Neutrophil (primary cell): ENCODE results near the gene RIPK3.

Experiments used
- H3K27ac ChIP-seq: fragments of 200-600 bp; sonication (generic); 2 replicates; pipeline ENCODE4 v1.5.1; 2016; ENCODE audit warnings: mild to moderate bottlenecking, moderate library complexity
- H3K27me3 ChIP-seq: fragments of 200-600 bp; sonication (generic); 2 replicates; pipeline ENCODE4 v1.6.0; 2016; ENCODE audit warnings: mild to moderate bottlenecking
- H3K36me3 ChIP-seq: fragments of 200-600 bp; sonication (generic); 2 replicates; pipeline ENCODE4 v1.5.1; 2017
- H3K4me1 ChIP-seq, 2 experiments: fragments of 200-600 bp in 1 of 2; sonication (generic) in 1 of 2; 1 replicate in 1 of 2; 2 replicates in 1 of 2; pipeline versions ENCODE4 v1.5.1 to v1.6.1; 2013 to 2016; ENCODE audit warnings: low read depth in 1 of 2, low read length in 1 of 2, mild to moderate bottlenecking in 1 of 2, moderate library complexity in 1 of 2; ENCODE audit not compliant: control insufficient read depth in 1 of 2, insufficient read depth in 1 of 2
- H3K4me3 ChIP-seq, 2 experiments: fragments of 200-600 bp in 1 of 2; sonication (generic) in 1 of 2; 1 replicate in 1 of 2; 2 replicates in 1 of 2; pipeline ENCODE4 v1.5.1; 2013 to 2016; ENCODE audit warnings: low read depth in 1 of 2, low read length in 1 of 2, mild to moderate bottlenecking in 1 of 2, moderate library complexity in 1 of 2
- H3K9me3 ChIP-seq: fragments of 200-600 bp; sonication (generic); 2 replicates; pipeline ENCODE4 v1.5.1; 2016
- CTCF ChIP-seq: fragments of 200-600 bp; sonication (generic); IDR thresholded peaks from 2 replicates; pipeline ENCODE4 v1.5.1; 2016; ENCODE audit warnings: antibody characterized with exemption

RIPK3 gene

GRCh38 chr14:24300326-24300980 lies 39.3 kb downstream of the RIPK3 start:
- Histone ChIP-seq H3K27me3 (no peaks in the 10 kb centered on the region), H3K4me3 (peak overlapping the region; percentile 88 to 91), H3K36me3 (peaks cover 37% of the 10 kb centered on the region), H3K9me3 (no peaks in the 10 kb centered on the region), H3K4me1 (peaks cover 42 to 49% of the 10 kb centered on the region in 2 experiments), H3K27ac (peak overlapping the region; percentile 87)
- TF ChIP-seq CTCF = no peak

GRCh38 chr14:24299255-24300191 lies 40.3 kb downstream of the RIPK3 start, which contains the start of the genes DHRS1 and NOP9:
DHRS1 (minus strand) TSS chr14:24299780; CDS start chr14:24299106, 674 bp downstream.
NOP9 (plus strand) TSS chr14:24299850; CDS start chr14:24299955, 105 bp downstream.
- Histone ChIP-seq H3K27ac (peak within 1 kb of the TSS; percentile 87), H3K4me3 (peak within 1 kb of the TSS; percentile 88 to 91), H3K27me3 (no peaks in the 10 kb centered on the region), H3K36me3 (peaks cover 34% of the 10 kb centered on the region), H3K4me1 (peaks cover 42 to 49% of the 10 kb centered on the region in 2 experiments), H3K9me3 (no peaks in the 10 kb centered on the region)
- TF ChIP-seq CTCF = peak; percentile 54

GRCh38 chr14:24298892-24299254 lies 40.9 kb downstream of the RIPK3 start:
- no peaks in the 10 kb centered on the region for H3K27me3 ChIP-seq
- no peak for TF ChIP-seq CTCF
- H3K36me3 ChIP-seq = peaks cover 34% of the 10 kb centered on the region
- H3K27ac ChIP-seq = peak overlapping the region; percentile 87
- no peaks in the 10 kb centered on the region for H3K9me3 ChIP-seq
- H3K4me3 ChIP-seq = peak overlapping the region; percentile 88 to 91
- H3K4me1 ChIP-seq = peaks cover 42 to 49% of the 10 kb centered on the region in 2 experiments

GRCh38 chr14:24297190-24297964 lies 42.4 kb downstream of the RIPK3 start:
- H3K27ac ChIP-seq = peak overlapping the region; percentile 68
- no peak overlapping the region for H3K4me3 ChIP-seq
- H3K27me3 ChIP-seq = no peaks in the 10 kb centered on the region
- TF ChIP-seq CTCF = no peak
- H3K4me1 ChIP-seq = peaks cover 42 to 49% of the 10 kb centered on the region in 2 experiments
- no peaks in the 10 kb centered on the region for H3K9me3 ChIP-seq
- H3K36me3 ChIP-seq = peaks cover 37% of the 10 kb centered on the region
